K562 (cell line): ENCODE data around the gene NCOA1. TPM values are rescaled to one million over a fixed set of nuclear protein-coding genes. Genes with fewer than 3 reads are reported as not detected.

Source experiments
- ATAC-seq: fragments of 200-7000 bp; cut with Tn5 transposase; 3 replicates; pipeline ENCODE4 v1.9.1; 2020; ENCODE audit warnings: moderate library complexity
- BruUV-seq: library from RNA; stranded (reverse); fragments of 400-500 nt; replicated peaks from 2 replicates; lab custom pipeline; 2021; lab: Mats Ljungman, UMichigan
- CTCF ChIA-PET: fragments of 300-600 bp; formaldehyde crosslinking; extraction: SDS; loops from one replicate; lab custom pipeline; 2021; ENCODE audit warnings: low intra/inter-chr PET ratio; lab: Yijun Ruan, JAX
- POLR2A ChIA-PET: fragments of 300-600, 350-650 bp; sonication (Branson Sonifier 250); formaldehyde crosslinking; extraction: SDS; loops from one replicate; lab custom pipeline; 2021; ENCODE audit warnings: antibody characterized with exemption, inconsistent platforms; lab: Yijun Ruan, JAX
- DNase-seq, 4 experiments: peaks; one replicate each; pipeline versions ENCODE4 v3.0.0 to v3.0.0-alpha.2; 2011 to 2018; ENCODE audit warnings: low spot score in 3 of 4, mixed read lengths in 3 of 4; ENCODE audit errors: extremely low read depth in 1 of 4
- FAIRE-seq: peaks from 2 replicates; lab custom pipeline; 2011; peaks lifted over from hg19 to GRCh38; lab: Jason Lieb, UNC
- H2AFZ ChIP-seq: 2 replicates; pipeline ENCODE4 v1.6.0; 2011; ENCODE audit warnings: low read depth, low read length, control low read depth, inconsistent platforms
- H3K27ac ChIP-seq: fragments of 200-600 bp; 3 replicates; pipeline ENCODE4 v1.8.0; 2011; ENCODE audit warnings: low read depth, mild to moderate bottlenecking, control low read depth, inconsistent platforms, low read length, moderate library complexity, mixed read lengths; ENCODE audit errors: extremely low read depth
- H3K27me3 ChIP-seq, 2 experiments: fragments of 300-600 bp in 1 of 2; 2 replicates in 1 of 2; 3 replicates in 1 of 2; pipeline versions ENCODE4 v1.6.0 to v1.8.0; 2011; ENCODE audit warnings: inconsistent platforms in 2 of 2, low read length in 2 of 2, mild to moderate bottlenecking in 1 of 2, mixed read lengths in 1 of 2, moderate library complexity in 1 of 2; ENCODE audit not compliant: control insufficient read depth in 2 of 2, insufficient read depth in 2 of 2
- H3K36me3 ChIP-seq: fragments of 300-600 bp; 3 replicates; pipeline ENCODE4 v1.8.0; 2011; ENCODE audit warnings: mild to moderate bottlenecking, low read length, inconsistent platforms; ENCODE audit not compliant: control insufficient read depth, insufficient read depth
- H3K4me1 ChIP-seq, 2 experiments: fragments of 200-600 bp in 1 of 2; replicated peaks in 1 of 2; 2 replicates in 1 of 2; 3 replicates in 1 of 2; pipeline versions ENCODE4 v1.5.1 to v1.8.0; 2011; ENCODE audit warnings: inconsistent platforms in 2 of 2, low read length in 2 of 2, mild to moderate bottlenecking in 1 of 2, mixed read lengths in 1 of 2, moderate library complexity in 1 of 2; ENCODE audit not compliant: control insufficient read depth in 2 of 2, insufficient read depth in 2 of 2
- H3K4me2 ChIP-seq: 2 replicates; pipeline ENCODE4 v1.6.1; 2011; ENCODE audit warnings: low read length, control low read depth, inconsistent platforms, mixed read lengths; ENCODE audit not compliant: insufficient read depth
- H3K4me3 ChIP-seq: fragments of 200-600 bp; sonication (generic), shearing (Covaris generic); 2 replicates; pipeline ENCODE4 v1.5.1; 2016; ENCODE audit warnings: control low read depth, inconsistent platforms
- H3K79me2 ChIP-seq: fragments of 200-600 bp; 3 replicates; pipeline ENCODE4 v1.8.0; 2011; ENCODE audit warnings: low read length, inconsistent platforms; ENCODE audit not compliant: control insufficient read depth, insufficient read depth
- H3K9ac ChIP-seq, 2 experiments: 2 replicates each; pipeline versions ENCODE4 v1.6.0 to v1.6.1; 2011; ENCODE audit warnings: low read depth in 2 of 2, low read length in 2 of 2, control low read depth in 1 of 2, inconsistent platforms in 1 of 2, mild to moderate bottlenecking in 1 of 2, mixed read lengths in 1 of 2; ENCODE audit not compliant: insufficient read depth in 1 of 2
- H3K9me1 ChIP-seq: one replicate; pipeline ENCODE4 v1.6.0; 2011; ENCODE audit warnings: inconsistent platforms, mild to moderate bottlenecking, low read length, moderate library complexity; ENCODE audit not compliant: control insufficient read depth, insufficient read depth
- H3K9me3 ChIP-seq: replicated peaks from 2 replicates; pipeline ENCODE4 v1.5.1; 2011; ENCODE audit warnings: low read depth, low read length, inconsistent platforms; ENCODE audit not compliant: control insufficient read depth, insufficient read depth
- H4K20me1 ChIP-seq: replicated peaks from 2 replicates; pipeline ENCODE4 v1.6.1; 2011; ENCODE audit warnings: low read length, inconsistent platforms, mixed read lengths; ENCODE audit not compliant: control insufficient read depth, insufficient read depth
- KLF1 ChIP-seq: fragments of 450-650 bp; IDR thresholded peaks from 2 replicates; pipeline ENCODE4 v1.6.1; 2016; ENCODE audit warnings: missing genetic modification characterization, missing compliant biosample characterization
- TCF3 ChIP-seq: sonication (generic); formaldehyde crosslinking; IDR thresholded peaks from 2 replicates; pipeline ENCODE4 v1.4.0; 2020; ENCODE audit warnings: mild to moderate bottlenecking, missing genetic modification reagents
- ZKSCAN8 ChIP-seq: fragments of 200-800 bp; sonication (Bioruptor generic); IDR thresholded peaks from 2 replicates; pipeline ENCODE4 v1.6.1; 2016; ENCODE audit warnings: missing genetic modification characterization, missing compliant biosample characterization
- ZNF384 ChIP-seq: IDR thresholded peaks from 2 replicates; pipeline ENCODE4 v1.6.1; 2012; ENCODE audit warnings: low read depth, low read length, improper control_type of control experiment
- ZNF644 ChIP-seq: fragments of 200-800 bp; sonication (Bioruptor generic); IDR thresholded peaks from 2 replicates; pipeline ENCODE4 v1.6.1; 2016; ENCODE audit warnings: low read depth, missing genetic modification characterization, missing compliant biosample characterization
- ZNF695 ChIP-seq: fragments of 450-650 bp; formaldehyde crosslinking; IDR thresholded peaks from 2 replicates; pipeline ENCODE4 v1.4.0; 2020; ENCODE audit warnings: mild to moderate bottlenecking, moderate library complexity
- ZNF76 ChIP-seq: fragments of 250-450 bp; sonication (Bioruptor Pico); IDR thresholded peaks from 2 replicates; pipeline ENCODE4 v1.4.0; 2020; ENCODE audit warnings: mild to moderate bottlenecking, moderate library complexity, borderline replicate concordance
- WGBS: fragments of 100-300 bp; shearing (Covaris generic); methylation state at CpG from one replicate; pipeline ENCODE4 v1.1.6; 2016; ENCODE audit warnings: low coverage, mixed read lengths; ENCODE audit not compliant: insufficient coverage; ENCODE audit errors: missing lambda C conversion rate; 5-methylcytosine and 5-hydroxymethylcytosine counted together
- in situ Hi-C: fragments of 300-500 bp; cut with MboI; formaldehyde crosslinking; loops from 4 replicates; pipeline ENCODE4 v1.15.0; 2018; ENCODE audit warnings: inconsistent platforms, mixed read lengths
- intact Hi-C: fragments of 100-400 bp; cut with micrococcal nuclease; formaldehyde crosslinking; loops from 2 replicates; pipeline ENCODE4 v1.14.2; 2022
- polyA plus RNA-seq, 8 experiments: library from polyadenylated mRNA; depleted of rRNA in 4 of 8; stranded (reverse) in 5 of 8; unstranded in 3 of 8; fragments of >200 nt; fragmentation: Nextera tagmentation in 2 of 8; fragmentation: Illumina TruSeq in 1 of 8; extraction: Ambion mirVana in 2 of 8; extraction: Trizol in 1 of 8; gene quantifications; 2 replicates each; pipeline versions ENCODE4 v1.2.1 to v1.2.3, GENCODE V29; 2011 to 2014; ENCODE audit warnings: inconsistent platforms in 1 of 8, missing spikeins in 1 of 8
- total RNA-seq, 7 experiments: library from RNA; depleted of rRNA in 6 of 7; stranded (reverse); fragments of >200 nt in 6 of 7; fragmentation: Illumina TruSeq in 2 of 7; extraction: Trizol in 2 of 7; gene quantifications; 2 replicates each; pipeline versions ENCODE4 v1.2.1 to v1.2.3, GENCODE V29; 2011 to 2021; ENCODE audit warnings: low replicate concordance in 1 of 7
- TF ChIP-seq, protein P1 (sequence below): fragments of 450-650 bp; formaldehyde crosslinking; conservative IDR thresholded peaks from 2 replicates; pipeline ENCODE4 v1.4.0; 2022; ENCODE audit warnings: mild to moderate bottlenecking, missing genetic modification characterization
- TF ChIP-seq, protein P2 (sequence below): fragments of 450-650 bp; IDR thresholded peaks from 2 replicates; pipeline ENCODE4 v1.6.1; 2016; ENCODE audit warnings: low read depth
- TF ChIP-seq, protein P3 (sequence below): fragments of 450-650 bp; formaldehyde crosslinking; IDR thresholded peaks from 2 replicates; pipeline ENCODE4 v1.4.0; 2020; ENCODE audit warnings: mild to moderate bottlenecking, mixed read lengths

Gene NCOA1
- total and polyA plus RNA-seq, 9 of the 15 experiments (the other 6 are each of a cell fraction or from before 2014, with no cell fraction given): 4.9 to 25.7 (median 17.0) TPM

DNA sequence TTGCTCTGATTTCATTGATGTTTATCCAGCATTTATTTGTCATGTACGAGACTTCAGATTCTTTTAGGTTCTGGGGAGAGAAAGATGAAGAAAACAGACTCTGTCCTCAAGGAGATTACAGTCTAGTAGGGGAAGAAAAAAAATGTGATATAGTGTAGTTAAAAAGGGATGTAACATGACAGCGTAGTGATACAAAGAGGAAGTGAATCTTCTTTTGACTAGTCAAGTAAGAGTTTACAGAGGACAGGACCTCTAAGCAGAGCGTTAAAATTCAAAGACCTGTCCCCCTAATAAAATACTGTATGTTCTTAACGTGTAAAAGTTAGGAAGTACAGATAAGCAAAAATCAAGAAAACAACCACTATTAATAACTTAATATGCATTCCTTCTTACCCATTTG is 47.7 kb downstream of the NCOA1 start:
- no peak for FAIRE-seq
- intact Hi-C loops: no loop called here
- no peak for DNase-seq
- ChIA-PET CTCF (no interaction called here), POLR2A (no interaction called here)
- Histone ChIP-seq H3K79me2 (no peaks in the 10 kb centered on the region), H3K27ac (no peak overlapping the region), H3K4me2 (no peak overlapping the region), H2AFZ (no peak overlapping the region), H3K9me1 (no peaks in the 10 kb centered on the region), H3K4me3 (no peak overlapping the region), H3K9ac (no peak overlapping the region), H4K20me1 (no peaks in the 10 kb centered on the region), H3K4me1 (no peaks in the 10 kb centered on the region), H3K36me3 (no peaks in the 10 kb centered on the region), H3K27me3 (no peaks in the 10 kb centered on the region), H3K9me3 (no peaks in the 10 kb centered on the region)
- no TSS peak for BruUV-seq
- no peak for ATAC-seq
- 92% methylated on average over 4 of the region's 4 CpGs for WGBS
- in situ Hi-C loops: no loop called here
- TF ChIP-seq, protein P1, sequence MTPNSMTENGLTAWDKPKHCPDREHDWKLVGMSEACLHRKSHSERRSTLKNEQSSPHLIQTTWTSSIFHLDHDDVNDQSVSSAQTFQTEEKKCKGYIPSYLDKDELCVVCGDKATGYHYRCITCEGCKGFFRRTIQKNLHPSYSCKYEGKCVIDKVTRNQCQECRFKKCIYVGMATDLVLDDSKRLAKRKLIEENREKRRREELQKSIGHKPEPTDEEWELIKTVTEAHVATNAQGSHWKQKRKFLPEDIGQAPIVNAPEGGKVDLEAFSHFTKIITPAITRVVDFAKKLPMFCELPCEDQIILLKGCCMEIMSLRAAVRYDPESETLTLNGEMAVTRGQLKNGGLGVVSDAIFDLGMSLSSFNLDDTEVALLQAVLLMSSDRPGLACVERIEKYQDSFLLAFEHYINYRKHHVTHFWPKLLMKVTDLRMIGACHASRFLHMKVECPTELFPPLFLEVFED (CRISPR knock-in tag): no peak
- TF ChIP-seq, protein P2, sequence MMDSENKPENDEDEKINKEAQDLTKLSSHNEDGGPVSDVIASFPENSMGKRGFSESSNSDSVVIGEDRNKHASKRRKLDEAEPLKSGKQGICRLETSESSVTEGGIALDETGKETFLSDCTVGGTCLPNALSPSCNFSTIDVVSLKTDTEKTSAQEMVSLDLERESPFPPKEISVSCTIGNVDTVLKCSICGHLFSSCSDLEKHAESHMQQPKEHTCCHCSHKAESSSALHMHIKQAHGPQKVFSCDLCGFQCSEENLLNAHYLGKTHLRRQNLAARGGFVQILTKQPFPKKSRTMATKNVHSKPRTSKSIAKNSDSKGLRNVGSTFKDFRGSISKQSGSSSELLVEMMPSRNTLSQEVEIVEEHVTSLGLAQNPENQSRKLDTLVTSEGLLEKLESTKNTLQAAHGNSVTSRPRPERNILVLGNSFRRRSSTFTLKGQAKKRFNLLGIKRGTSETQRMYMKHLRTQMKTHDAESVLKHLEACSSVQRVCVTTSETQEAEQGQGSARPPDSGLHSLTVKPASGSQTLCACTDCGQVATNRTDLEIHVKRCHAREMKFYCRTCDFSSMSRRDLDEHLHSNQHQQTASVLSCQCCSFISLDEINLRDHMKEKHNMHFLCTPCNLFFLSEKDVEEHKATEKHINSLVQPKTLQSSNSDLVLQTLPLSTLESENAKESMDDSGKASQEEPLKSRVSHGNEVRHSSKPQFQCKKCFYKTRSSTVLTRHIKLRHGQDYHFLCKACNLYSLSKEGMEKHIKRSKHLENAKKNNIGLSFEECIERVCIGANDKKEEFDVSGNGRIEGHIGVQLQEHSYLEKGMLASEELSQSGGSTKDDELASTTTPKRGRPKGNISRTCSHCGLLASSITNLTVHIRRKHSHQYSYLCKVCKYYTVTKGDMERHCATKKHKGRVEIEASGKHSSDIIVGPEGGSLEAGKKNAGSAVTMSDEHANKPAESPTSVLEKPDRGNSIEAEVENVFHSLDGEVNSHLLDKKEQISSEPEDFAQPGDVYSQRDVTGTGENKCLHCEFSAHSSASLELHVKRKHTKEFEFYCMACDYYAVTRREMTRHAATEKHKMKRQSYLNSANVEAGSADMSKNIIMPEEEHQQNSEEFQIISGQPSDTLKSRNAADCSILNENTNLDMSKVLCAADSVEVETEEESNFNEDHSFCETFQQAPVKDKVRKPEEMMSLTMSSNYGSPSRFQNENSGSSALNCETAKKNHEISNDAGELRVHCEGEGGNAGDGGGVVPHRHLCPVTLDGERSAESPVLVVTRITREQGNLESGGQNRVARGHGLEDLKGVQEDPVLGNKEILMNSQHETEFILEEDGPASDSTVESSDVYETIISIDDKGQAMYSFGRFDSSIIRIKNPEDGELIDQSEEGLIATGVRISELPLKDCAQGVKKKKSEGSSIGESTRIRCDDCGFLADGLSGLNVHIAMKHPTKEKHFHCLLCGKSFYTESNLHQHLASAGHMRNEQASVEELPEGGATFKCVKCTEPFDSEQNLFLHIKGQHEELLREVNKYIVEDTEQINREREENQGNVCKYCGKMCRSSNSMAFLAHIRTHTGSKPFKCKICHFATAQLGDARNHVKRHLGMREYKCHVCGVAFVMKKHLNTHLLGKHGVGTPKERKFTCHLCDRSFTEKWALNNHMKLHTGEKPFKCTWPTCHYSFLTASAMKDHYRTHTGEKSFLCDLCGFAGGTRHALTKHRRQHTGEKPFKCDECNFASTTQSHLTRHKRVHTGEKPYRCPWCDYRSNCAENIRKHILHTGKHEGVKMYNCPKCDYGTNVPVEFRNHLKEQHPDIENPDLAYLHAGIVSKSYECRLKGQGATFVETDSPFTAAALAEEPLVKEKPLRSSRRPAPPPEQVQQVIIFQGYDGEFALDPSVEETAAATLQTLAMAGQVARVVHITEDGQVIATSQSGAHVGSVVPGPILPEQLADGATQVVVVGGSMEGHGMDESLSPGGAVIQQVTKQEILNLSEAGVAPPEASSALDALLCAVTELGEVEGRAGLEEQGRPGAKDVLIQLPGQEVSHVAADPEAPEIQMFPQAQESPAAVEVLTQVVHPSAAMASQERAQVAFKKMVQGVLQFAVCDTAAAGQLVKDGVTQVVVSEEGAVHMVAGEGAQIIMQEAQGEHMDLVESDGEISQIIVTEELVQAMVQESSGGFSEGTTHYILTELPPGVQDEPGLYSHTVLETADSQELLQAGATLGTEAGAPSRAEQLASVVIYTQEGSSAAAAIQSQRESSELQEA: no peak
- TF ChIP-seq KLF1 (tag) (no peak), TCF3 (CRISPR knock-in tag) (no peak), ZNF76 (no peak), ZKSCAN8 (no peak), ZNF644 (no peak), ZNF695 (CRISPR knock-in tag) (no peak), ZNF384 (no peak)
- TF ChIP-seq, protein P3, sequence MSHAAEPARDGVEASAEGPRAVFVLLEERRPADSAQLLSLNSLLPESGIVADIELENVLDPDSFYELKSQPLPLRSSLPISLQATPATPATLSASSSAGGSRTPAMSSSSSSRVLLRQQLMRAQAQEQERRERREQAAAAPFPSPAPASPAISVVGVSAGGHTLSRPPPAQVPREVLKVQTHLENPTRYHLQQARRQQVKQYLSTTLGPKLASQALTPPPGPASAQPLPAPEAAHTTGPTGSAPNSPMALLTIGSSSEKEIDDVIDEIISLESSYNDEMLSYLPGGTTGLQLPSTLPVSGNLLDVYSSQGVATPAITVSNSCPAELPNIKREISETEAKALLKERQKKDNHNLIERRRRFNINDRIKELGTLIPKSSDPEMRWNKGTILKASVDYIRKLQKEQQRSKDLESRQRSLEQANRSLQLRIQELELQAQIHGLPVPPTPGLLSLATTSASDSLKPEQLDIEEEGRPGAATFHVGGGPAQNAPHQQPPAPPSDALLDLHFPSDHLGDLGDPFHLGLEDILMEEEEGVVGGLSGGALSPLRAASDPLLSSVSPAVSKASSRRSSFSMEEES (CRISPR knock-in tag): no peak
